Osteoblast (primary cell): Measurements from ENCODE around the gene POLA2. TPM values are rescaled to one million over a fixed set of nuclear protein-coding genes. Genes with fewer than 3 reads are reported as not detected.

Experiments
- DNase-seq: peaks from one replicate; pipeline ENCODE4 v3.0.0; 2011; ENCODE audit warnings: low spot score, mixed read lengths; ENCODE audit not compliant: insufficient read length; ENCODE audit errors: missing footprints
- H2AFZ ChIP-seq: 2 replicates; pipeline ENCODE4 v1.6.0; 2011; ENCODE audit warnings: mild to moderate bottlenecking, low read length
- H3K27ac ChIP-seq: 2 replicates; pipeline ENCODE4 v1.5.1; 2011; ENCODE audit warnings: mild to moderate bottlenecking, low read depth, low read length, moderate library complexity
- H3K27me3 ChIP-seq: 2 replicates; pipeline ENCODE4 v1.6.0; 2012; ENCODE audit warnings: mild to moderate bottlenecking, control low read depth, inconsistent platforms, low read length, moderate library complexity; ENCODE audit not compliant: insufficient read depth
- H3K36me3 ChIP-seq: 2 replicates; pipeline ENCODE4 v1.5.1; 2011; ENCODE audit warnings: mild to moderate bottlenecking, low read length, control low read depth, moderate library complexity; ENCODE audit not compliant: insufficient read depth
- H3K4me1 ChIP-seq: 2 replicates; pipeline ENCODE4 v1.5.1; 2011; ENCODE audit warnings: mild to moderate bottlenecking, low read length, control low read depth, moderate library complexity; ENCODE audit not compliant: insufficient read depth
- H3K4me2 ChIP-seq: 2 replicates; pipeline ENCODE4 v1.6.0; 2011; ENCODE audit warnings: mild to moderate bottlenecking, low read length; ENCODE audit not compliant: insufficient read depth
- H3K4me3 ChIP-seq: fragments of 200-600 bp; sonication (generic); 3 replicates; pipeline ENCODE4 v1.5.1; 2012; ENCODE audit warnings: mild to moderate bottlenecking, low read length, inconsistent platforms; ENCODE audit not compliant: insufficient read depth
- H3K79me2 ChIP-seq: 2 replicates; pipeline ENCODE4 v1.6.0; 2012; ENCODE audit warnings: mild to moderate bottlenecking, low read length, control low read depth, inconsistent platforms; ENCODE audit not compliant: insufficient read depth
- H3K9me3 ChIP-seq: 2 replicates; pipeline ENCODE4 v1.5.1; 2011; ENCODE audit warnings: low read depth, low read length, control low read depth
- H4K20me1 ChIP-seq: 2 replicates; pipeline ENCODE4 v1.6.0; 2012; ENCODE audit warnings: mild to moderate bottlenecking, low read length, control low read depth; ENCODE audit not compliant: insufficient read depth
- CTCF ChIP-seq: IDR thresholded peaks from 2 replicates; pipeline ENCODE4 v1.5.1; 2011; ENCODE audit warnings: mild to moderate bottlenecking, low read depth, low read length, moderate library complexity; ENCODE audit errors: extremely low read depth
- total RNA-seq: library from RNA; depleted of rRNA; stranded (reverse); fragments of >200 nt; gene quantifications from 2 replicates; pipeline ENCODE4 v1.2.3, GENCODE V29; 2012

The POLA2 gene
- total RNA-seq, 1 donor, result 4.3 TPM

- Histone ChIP-seq H3K27ac (peak overlapping the region; percentile 83), H2AFZ (no peak overlapping the region), H3K4me2 (peak overlapping the region; percentile 19), H3K9me3 (no peaks in the 10 kb centered on the region), H3K79me2 (no peaks in the 10 kb centered on the region), H4K20me1 (no peaks in the 10 kb centered on the region), H3K27me3 (no peaks in the 10 kb centered on the region), H3K4me1 (peaks cover 50% of the 10 kb centered on the region), H3K36me3 (peaks cover 11% of the 10 kb centered on the region), H3K4me3 (no peak overlapping the region)
- TF ChIP-seq CTCF, result no peak
- DNase-seq, result no peak
These were observed 14.1 kb downstream of the POLA2 start for GRCh38 chr11:65275906-65276305.

DNA sequence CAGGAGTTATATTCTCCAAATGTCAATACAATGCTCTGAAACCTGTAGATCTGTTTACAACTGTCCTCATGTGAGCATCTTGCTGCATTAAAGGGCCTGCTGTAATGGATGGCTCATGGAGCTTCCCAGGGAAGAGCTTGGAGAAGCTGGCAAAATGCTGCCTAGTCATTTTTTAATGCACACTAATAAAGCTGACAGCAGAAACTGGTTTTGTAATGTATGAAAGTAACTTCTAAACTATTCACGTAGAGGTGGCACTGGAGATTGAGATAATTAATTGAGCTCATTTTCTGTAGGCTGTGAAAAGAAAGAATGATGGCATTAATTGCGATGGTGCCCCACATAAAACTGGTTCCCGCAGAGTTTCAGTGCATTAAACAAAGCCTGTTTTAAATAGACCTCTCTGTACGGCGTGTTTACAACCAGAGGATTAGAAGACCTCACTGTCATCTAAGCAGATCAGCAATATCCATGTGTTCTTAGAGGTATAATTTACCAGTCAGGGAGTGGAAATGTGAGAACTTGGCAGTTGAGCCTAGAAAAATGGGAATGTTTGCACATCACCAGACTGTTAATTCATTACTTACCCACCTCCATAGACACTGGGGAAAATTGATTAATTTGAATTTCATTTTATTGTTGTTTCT lies 16.0 kb downstream of the POLA2 start:
- Histone ChIP-seq H3K36me3 (peaks cover 30% of the 10 kb centered on the region), H4K20me1 (no peaks in the 10 kb centered on the region), H3K4me3 (no peak overlapping the region), H3K4me1 (peaks cover 50% of the 10 kb centered on the region), H3K79me2 (no peaks in the 10 kb centered on the region), H3K4me2 (no peak overlapping the region), H3K9me3 (no peaks in the 10 kb centered on the region), H2AFZ (no peak overlapping the region), H3K27me3 (no peaks in the 10 kb centered on the region), H3K27ac (peak overlapping the region; percentile 88)
- DNase-seq, result no peak
- no peak for TF ChIP-seq CTCF

DNA sequence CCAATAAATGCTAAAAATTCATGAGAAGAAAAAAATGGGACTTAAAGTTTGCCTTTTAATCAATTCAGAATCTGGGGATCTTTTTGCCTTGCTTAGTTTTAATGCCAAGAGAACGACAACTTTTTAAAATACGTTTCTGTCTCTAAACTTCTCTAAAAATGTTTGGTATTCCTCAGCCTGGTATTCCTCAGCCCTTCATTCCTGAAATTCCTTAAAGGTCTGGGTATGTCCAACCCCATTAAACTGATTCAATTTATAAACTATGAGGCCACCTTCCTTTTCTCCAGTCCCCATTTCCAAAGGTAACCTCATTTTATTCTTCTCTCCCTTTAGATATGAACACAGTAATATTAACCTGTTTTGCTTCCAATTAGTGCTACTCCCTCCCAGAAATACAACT lies 16.6 kb downstream of the POLA2 start:
- H3K27ac ChIP-seq, result peak overlapping the region; percentile 88
- H3K27me3 ChIP-seq, result no peaks in the 10 kb centered on the region
- no peak for TF ChIP-seq CTCF
- H3K36me3 ChIP-seq, result peaks cover 35% of the 10 kb centered on the region
- peaks cover 50% of the 10 kb centered on the region for H3K4me1 ChIP-seq
- H3K4me3 ChIP-seq, result no peak overlapping the region
- H2AFZ ChIP-seq, result no peak overlapping the region
- peak overlapping the region; percentile 10 for H3K4me2 ChIP-seq
- H4K20me1 ChIP-seq, result no peaks in the 10 kb centered on the region
- no peaks in the 10 kb centered on the region for H3K79me2 ChIP-seq
- H3K9me3 ChIP-seq, result no peaks in the 10 kb centered on the region
- DNase-seq, result no peak

GRCh38 chr11:65279279-65279678 lies 17.5 kb downstream of the POLA2 start:
- Histone ChIP-seq H3K9me3 (no peaks in the 10 kb centered on the region), H3K4me2 (peak overlapping the region; percentile 50), H3K36me3 (peaks cover 35% of the 10 kb centered on the region), H2AFZ (no peak overlapping the region), H3K4me1 (peaks cover 50% of the 10 kb centered on the region), H3K27me3 (no peaks in the 10 kb centered on the region), H3K79me2 (no peaks in the 10 kb centered on the region), H3K4me3 (no peak overlapping the region), H3K27ac (peak overlapping the region; percentile 88), H4K20me1 (no peaks in the 10 kb centered on the region)
- no peak for DNase-seq
- no peak for TF ChIP-seq CTCF
